T-helper 1 cell treated with Interleukin-12 subunit alpha and Interleukin-12 subunit beta and Interleukin-4 antibody, amounts not matched to agents 30 μg/mL and 1 μg/mL, for 36 hours (primary cell): ENCODE measurements around the gene S100B.

ENCODE experiments used
- H3K27ac Mint-ChIP-seq: one replicate; pipeline ENCODE4 v1.8.0; 2021; ENCODE audit warnings: mild to moderate bottlenecking, mixed read lengths
- H3K27me3 Mint-ChIP-seq: one replicate; pipeline ENCODE4 v1.8.0; 2021; ENCODE audit warnings: low read depth, mixed read lengths
- H3K36me3 Mint-ChIP-seq: one replicate; pipeline ENCODE4 v1.8.0; 2021; ENCODE audit warnings: low read depth, mixed read lengths
- H3K4me1 Mint-ChIP-seq: one replicate; pipeline ENCODE4 v1.8.0; 2021; ENCODE audit warnings: low read depth, mixed read lengths
- H3K4me3 Mint-ChIP-seq: one replicate; pipeline ENCODE4 v1.8.0; 2021; ENCODE audit warnings: mild to moderate bottlenecking, moderate library complexity, mixed read lengths
- H3K9me3 Mint-ChIP-seq: one replicate; pipeline ENCODE4 v1.8.0; 2021; ENCODE audit warnings: mixed read lengths

Gene S100B

DNA sequence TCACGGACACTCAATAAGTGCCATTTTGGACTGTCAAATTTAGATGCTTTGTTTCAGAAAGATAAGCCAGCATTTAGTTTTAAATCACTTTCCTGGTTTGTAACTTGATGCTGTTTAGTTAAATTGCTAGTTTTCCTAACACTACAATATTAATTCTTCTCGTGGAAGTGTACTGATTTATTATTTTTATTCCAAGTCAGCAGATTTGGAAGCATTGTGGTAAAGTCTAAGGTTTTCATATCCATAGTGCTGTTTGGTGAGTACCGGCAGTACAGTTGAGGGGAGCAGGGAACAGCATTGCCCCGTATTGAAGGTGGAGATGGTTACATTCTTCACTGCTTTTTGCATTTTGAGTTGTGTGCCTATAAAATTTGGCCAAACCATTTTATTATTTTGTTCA is 36.3 kb downstream of the S100B start:
- H3K27ac Mint-ChIP-seq, result no peak overlapping the region
- peaks cover 5% of the 10 kb centered on the region for H3K4me1 Mint-ChIP-seq
- H3K9me3 Mint-ChIP-seq, result peaks cover 11% of the 10 kb centered on the region
- peaks cover 57% of the 10 kb centered on the region for H3K36me3 Mint-ChIP-seq
- H3K27me3 Mint-ChIP-seq, result no peaks in the 10 kb centered on the region
- H3K4me3 Mint-ChIP-seq, result no peak overlapping the region

DNA sequence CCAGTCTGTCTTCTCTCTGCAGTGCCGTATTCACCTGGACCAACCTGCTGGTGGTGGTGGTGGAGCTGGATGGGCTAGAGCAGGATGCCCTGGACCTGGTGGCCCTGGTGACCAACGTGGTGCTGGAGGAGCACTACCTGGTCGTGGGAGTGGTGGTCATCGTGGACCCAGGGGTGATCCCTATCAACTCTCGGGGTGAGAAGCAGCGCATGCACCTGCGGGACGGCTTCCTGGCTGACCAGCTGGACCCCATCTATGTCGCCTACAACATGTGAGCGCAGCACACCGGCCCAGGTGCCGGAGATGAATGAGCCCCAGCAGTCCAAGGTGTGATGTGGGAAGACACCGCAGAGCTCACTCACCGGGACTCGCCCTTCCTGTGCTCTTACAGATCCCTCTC is 37.5 kb downstream of the S100B start:
- Mint-ChIP-seq H3K36me3 (peaks cover 54% of the 10 kb centered on the region), H3K9me3 (peaks cover 6% of the 10 kb centered on the region), H3K27ac (no peak overlapping the region), H3K27me3 (no peaks in the 10 kb centered on the region), H3K4me1 (peaks cover 7% of the 10 kb centered on the region), H3K4me3 (no peak overlapping the region)

DNA sequence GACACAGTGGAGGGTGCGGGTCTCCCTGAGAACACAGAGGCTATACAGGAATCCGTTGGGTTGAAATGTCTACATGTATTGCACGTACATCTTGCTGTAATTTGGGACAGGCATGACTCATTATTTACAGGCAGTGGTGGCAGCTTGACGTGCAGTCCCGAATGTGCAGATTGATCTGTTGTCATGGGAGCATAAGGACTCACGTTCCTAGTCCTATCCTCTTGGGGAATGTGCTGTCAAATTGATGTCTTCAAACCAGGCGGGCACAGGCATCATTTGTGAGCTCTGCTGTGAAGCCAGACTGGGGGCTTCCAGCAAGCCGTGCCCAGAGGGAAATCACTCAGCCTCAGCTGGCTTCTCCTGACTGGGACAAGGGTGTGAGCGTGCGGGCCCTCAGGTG is 40.5 kb downstream of the S100B start:
- H3K27me3 Mint-ChIP-seq, result no peaks in the 10 kb centered on the region
- no peak overlapping the region for H3K4me3 Mint-ChIP-seq
- no peaks in the 10 kb centered on the region for H3K9me3 Mint-ChIP-seq
- no peak overlapping the region for H3K27ac Mint-ChIP-seq
- peaks cover 30% of the 10 kb centered on the region for H3K4me1 Mint-ChIP-seq
- peaks cover 52% of the 10 kb centered on the region for H3K36me3 Mint-ChIP-seq

DNA sequence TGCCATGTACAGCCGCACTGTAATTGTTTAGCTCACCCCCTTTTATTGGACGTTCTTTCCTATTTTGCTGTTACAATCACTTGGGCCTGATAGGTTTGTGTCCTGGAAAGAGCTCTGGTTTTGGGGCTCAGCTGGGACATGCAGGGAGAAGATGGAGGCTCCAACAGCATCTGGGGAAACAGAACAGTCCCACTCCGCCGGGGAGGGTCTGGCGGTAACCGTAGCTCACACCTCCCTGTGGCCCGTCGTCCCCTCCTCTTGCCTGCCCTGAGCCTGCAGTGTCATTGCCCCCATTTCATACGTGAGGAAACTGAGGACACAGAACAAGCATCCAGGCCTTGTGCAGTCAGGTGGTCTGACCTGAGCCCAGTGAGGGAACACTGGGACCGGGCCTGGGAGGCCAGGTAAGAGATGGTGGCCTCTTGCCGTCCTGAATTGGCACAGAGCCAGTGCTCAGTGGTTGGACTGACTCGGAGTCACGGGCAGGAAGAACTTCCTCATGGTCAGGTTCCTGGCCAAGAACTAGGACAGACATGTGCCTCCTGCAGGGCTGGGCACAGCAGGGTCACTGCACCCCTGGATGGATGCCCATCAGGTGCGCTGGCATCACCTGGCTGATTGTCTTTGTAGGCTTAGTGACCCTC is 41.8 kb downstream of the S100B start:
- peaks cover 47% of the 10 kb centered on the region for H3K36me3 Mint-ChIP-seq
- peaks cover 35% of the 10 kb centered on the region for H3K4me1 Mint-ChIP-seq
- H3K27ac Mint-ChIP-seq, result no peak overlapping the region

DNA sequence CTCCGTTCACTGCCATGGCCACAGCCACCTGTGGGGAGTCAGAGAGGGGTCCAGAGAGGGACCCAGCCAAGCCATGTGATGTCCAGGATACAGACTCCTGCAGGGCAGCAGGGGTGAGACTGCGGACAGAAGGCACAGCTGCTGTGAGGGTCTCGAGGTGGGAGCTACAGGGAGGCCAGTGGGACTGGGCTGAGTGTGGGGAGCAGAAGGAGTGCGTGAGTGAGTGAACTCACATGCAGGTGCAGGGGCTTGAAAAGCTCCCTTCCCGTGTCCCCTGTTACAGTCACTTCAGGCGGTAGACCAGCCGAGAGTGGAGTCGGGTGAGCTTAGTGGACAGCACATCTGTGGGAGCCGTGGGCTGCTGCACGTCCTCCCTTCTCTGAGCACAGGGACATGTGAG is 42.4 kb downstream of the S100B start:
- Mint-ChIP-seq H3K27me3 (no peaks in the 10 kb centered on the region), H3K36me3 (peaks cover 42% of the 10 kb centered on the region), H3K4me3 (no peak overlapping the region), H3K9me3 (no peaks in the 10 kb centered on the region), H3K4me1 (peaks cover 31% of the 10 kb centered on the region), H3K27ac (peak overlapping the region; percentile 26)

More for the DNA sequence above, 41.8 kb downstream of the S100B start:
- Mint-ChIP-seq H3K27me3 (no peaks in the 10 kb centered on the region), H3K4me3 (no peak overlapping the region), H3K9me3 (no peaks in the 10 kb centered on the region)

DNA sequence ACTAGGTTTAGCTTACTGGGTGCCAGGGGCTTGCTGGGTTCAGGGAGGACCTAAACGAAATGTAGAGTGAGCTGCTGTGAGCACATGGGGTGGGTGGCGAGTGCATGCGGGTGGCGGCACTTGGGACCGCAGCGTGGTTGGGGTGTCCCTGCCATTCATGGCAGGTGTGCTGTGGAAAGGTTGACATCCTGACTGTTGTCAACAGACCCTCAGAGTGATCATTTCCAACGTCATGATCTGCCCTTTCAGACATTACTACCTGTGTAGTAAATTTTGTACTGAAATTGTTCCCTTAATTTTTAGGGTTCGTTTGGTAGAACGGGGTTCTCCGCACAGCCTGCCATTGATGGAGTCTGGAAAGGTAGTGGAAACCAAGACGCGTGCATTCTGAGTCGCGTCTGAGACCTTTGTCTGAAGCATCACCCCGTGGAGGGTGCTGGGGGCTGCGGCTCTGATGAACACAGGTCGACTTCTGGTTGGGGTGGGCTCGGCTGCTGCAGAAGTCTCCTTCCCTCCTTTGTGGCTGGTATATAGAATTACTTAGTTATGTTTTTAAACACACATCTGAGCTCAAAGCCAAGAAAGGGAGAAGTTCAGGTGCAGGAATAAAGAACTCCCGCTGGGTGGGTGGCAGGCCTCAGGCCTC is 43.3 kb downstream of the S100B start:
- Mint-ChIP-seq H3K27me3 (no peaks in the 10 kb centered on the region), H3K4me3 (no peak overlapping the region), H3K36me3 (peaks cover 37% of the 10 kb centered on the region), H3K9me3 (no peaks in the 10 kb centered on the region), H3K27ac (peak overlapping the region; percentile 59), H3K4me1 (peaks cover 31% of the 10 kb centered on the region)

DNA sequence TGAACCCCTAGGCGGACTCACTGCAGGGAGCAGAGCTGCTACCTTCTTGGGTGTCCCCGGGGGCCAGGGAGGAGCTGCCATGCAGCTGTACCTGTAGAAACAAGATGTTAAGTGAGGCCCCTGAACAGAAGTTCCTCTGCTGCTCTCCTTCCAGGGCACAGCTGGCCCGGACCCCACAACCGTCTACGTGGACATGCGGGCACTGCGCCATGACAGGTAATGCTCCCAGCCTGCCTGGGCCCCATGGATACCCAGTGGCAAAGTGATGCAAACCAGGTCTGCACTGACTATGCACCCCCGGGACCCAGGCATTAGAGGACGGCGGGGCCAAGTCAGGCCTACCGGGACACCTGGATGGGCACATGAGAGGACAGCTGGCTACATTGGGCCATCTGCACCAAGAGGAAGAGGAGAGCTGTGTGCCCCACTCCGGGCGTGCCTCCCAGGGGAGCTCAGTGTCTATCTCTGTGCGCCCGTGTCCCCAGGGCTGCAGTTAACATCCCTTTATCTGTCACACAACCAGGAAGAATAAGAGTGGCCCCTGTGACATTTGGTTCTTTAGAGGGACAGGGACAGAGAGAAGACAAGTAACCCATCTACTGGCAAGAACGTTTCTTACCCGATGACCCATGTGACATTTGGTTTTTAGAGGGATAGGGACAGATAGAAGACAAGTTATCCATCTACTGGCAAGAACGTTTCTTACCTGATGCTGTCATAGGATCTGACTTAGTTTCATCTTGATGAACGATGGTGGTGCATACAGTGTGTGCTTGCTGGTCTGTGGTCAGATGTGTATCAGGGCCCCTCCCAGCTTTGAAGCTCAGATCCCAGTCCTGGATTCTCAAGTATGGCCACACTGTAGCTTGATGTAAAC is 44.1 kb downstream of the S100B start:
- Mint-ChIP-seq H3K4me3 (peak overlapping the region; percentile 79), H3K36me3 (peaks cover 36% of the 10 kb centered on the region), H3K4me1 (peaks cover 31% of the 10 kb centered on the region), H3K27ac (peak overlapping the region; percentile 96), H3K27me3 (no peaks in the 10 kb centered on the region), H3K9me3 (no peaks in the 10 kb centered on the region)

DNA sequence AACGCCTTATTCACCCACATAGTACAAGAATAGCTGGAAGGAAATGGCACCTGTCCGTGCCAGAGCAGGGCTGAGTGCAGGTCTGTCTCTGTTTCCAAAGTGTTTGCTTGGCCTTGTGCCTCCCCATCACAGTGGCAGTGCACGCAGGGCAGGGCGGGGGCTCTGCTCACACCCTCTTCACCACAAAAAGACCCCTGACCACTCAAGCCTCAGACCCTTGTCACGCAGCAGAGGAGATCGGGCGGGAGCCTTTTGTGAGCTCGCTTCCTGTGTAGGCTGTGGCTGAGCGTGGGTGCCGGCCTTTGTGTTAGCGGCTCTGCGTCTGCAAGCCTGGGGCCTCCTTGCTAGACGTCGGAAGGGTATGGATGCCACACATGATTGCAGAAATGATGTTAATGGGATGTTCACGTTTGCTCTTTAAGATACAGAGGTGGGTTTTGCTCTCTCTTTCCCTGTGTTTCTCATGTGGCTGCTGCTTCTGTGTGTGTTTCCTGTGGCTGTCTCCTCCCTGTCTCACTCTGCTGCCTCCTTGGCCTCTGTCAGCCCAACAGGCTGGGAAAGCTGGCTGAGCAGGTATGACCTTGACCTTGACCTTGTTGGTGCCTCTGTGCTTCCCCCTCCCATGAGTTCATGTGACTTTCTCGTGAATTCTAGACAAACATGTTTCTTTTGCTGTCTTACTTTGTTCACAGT is 45.4 kb downstream of the S100B start:
- Mint-ChIP-seq H3K4me1 (peaks cover 31% of the 10 kb centered on the region), H3K9me3 (no peaks in the 10 kb centered on the region), H3K36me3 (peaks cover 30% of the 10 kb centered on the region), H3K27me3 (no peaks in the 10 kb centered on the region), H3K27ac (peak overlapping the region; percentile 96), H3K4me3 (peak overlapping the region; percentile 79)

DNA sequence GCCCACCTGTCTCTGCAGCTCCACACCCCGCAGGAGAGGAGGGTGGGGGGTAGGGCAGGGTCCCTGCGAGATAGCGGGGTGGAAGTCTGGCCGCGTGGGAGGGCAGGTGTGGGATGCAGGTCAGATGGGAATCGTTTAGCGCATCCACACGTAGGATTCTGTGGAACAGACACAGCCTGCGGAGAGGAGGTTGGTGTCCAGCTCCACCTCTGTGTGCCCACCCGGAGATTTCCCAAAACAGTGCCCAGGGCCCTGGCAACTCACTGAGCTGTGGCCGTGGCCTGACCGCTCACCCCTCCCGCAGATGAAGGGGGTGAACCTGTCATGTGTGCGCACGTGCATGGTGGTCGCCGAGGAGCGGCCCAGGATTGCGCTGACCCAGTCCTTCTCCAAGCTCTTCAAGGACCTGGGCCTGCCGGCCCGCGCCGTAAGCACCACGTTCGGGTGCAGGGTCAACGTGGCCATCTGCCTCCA is 46.9 kb downstream of the S100B start:
- H3K27ac Mint-ChIP-seq, result no peak overlapping the region
- peaks cover 32% of the 10 kb centered on the region for H3K36me3 Mint-ChIP-seq
- H3K4me1 Mint-ChIP-seq, result peaks cover 35% of the 10 kb centered on the region
- H3K27me3 Mint-ChIP-seq, result no peaks in the 10 kb centered on the region
- no peak overlapping the region for H3K4me3 Mint-ChIP-seq
- no peaks in the 10 kb centered on the region for H3K9me3 Mint-ChIP-seq

DNA sequence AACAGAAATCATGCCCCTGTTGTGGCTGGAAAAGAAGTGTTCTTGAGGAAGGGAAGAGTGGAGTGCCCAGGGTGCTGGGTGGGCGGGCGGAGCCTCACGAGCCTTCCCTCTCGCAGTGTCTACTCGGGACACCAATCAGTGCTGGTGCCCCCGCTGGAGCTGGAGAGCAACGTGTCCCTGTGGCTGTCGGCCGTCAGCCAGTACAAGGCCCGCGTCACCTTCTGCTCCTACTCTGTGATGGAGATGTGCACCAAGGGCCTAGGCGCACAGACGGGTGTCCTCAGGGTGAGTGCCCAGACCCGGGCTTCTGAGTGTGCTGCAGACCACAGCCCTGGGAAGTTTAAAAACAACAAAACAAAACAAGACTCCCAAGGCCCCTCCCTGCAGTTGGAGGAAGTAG is 47.4 kb downstream of the S100B start:
- Mint-ChIP-seq H3K27ac (no peak overlapping the region), H3K9me3 (no peaks in the 10 kb centered on the region), H3K4me3 (no peak overlapping the region), H3K36me3 (peaks cover 30% of the 10 kb centered on the region), H3K4me1 (peaks cover 38% of the 10 kb centered on the region), H3K27me3 (no peaks in the 10 kb centered on the region)

DNA sequence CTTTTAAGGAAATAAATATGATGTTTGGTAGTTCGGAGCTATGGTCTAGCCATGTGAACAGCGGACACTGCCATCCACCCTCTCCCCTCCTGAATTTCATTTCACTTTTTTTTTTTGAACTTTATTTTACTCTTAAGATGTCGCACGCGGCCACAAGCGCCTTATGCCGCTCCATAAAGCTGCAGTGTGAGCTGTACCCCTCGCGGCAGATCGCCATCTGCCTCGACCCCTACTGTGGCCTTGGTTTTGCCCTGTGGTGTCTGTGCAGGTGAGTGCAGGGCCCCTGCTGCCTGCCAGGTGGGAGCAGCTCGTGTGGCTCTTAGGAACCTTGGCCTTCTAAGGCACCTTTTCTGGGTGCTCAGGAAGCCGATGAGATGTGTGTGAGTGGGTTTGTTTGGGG is 48.1 kb downstream of the S100B start:
- Mint-ChIP-seq H3K27ac (no peak overlapping the region), H3K36me3 (peaks cover 28% of the 10 kb centered on the region), H3K9me3 (no peaks in the 10 kb centered on the region), H3K27me3 (no peaks in the 10 kb centered on the region), H3K4me1 (peaks cover 38% of the 10 kb centered on the region), H3K4me3 (no peak overlapping the region)

DNA sequence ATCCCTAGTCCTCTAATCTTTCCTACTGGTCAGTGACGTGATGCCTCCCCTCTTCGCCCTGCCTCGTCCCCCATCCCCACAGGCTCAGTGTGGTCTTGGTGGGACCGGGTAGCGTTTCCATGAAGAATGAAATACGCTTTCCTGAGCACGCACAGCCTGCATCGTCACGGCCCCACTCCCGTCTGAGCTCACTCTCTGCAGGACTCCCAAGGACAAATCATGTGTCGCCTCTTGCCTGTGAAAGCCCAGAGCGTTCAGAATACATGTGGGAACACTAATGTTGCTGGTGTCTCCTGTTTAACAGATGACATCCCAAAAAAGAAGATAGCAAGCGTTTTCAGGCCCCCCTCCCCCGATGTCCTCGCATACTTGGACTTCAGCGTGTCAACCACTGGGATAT is 49.2 kb downstream of the S100B start:
- peak overlapping the region; percentile 34 for H3K27ac Mint-ChIP-seq
- H3K4me1 Mint-ChIP-seq, result peaks cover 40% of the 10 kb centered on the region
- H3K4me3 Mint-ChIP-seq, result no peak overlapping the region
- peaks cover 22% of the 10 kb centered on the region for H3K36me3 Mint-ChIP-seq
- no peaks in the 10 kb centered on the region for H3K9me3 Mint-ChIP-seq
- H3K27me3 Mint-ChIP-seq, result no peaks in the 10 kb centered on the region

DNA sequence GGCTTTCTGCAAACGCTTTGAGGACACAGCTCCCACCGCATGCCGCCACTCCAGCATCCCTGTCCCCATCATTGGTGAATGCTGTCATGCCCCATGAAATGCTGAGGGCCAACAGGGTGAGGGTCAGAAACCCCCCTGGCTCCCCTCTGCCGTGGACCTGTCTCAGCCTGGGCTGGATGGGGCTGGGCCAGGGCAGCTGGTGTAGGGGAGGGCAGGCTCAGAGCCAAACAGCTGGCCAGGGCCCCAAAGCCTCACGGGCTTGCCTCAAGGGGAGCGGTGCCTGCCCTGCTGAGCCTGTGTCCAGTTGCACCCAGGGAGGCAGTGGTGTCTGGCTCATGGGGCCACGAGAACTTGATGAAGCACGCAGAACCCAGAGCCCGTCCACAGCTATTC is 49.7 kb downstream of the S100B start:
- Mint-ChIP-seq H3K4me1 (peaks cover 42% of the 10 kb centered on the region), H3K27me3 (no peaks in the 10 kb centered on the region), H3K9me3 (no peaks in the 10 kb centered on the region), H3K27ac (no peak overlapping the region), H3K36me3 (peaks cover 25% of the 10 kb centered on the region), H3K4me3 (no peak overlapping the region)

DNA sequence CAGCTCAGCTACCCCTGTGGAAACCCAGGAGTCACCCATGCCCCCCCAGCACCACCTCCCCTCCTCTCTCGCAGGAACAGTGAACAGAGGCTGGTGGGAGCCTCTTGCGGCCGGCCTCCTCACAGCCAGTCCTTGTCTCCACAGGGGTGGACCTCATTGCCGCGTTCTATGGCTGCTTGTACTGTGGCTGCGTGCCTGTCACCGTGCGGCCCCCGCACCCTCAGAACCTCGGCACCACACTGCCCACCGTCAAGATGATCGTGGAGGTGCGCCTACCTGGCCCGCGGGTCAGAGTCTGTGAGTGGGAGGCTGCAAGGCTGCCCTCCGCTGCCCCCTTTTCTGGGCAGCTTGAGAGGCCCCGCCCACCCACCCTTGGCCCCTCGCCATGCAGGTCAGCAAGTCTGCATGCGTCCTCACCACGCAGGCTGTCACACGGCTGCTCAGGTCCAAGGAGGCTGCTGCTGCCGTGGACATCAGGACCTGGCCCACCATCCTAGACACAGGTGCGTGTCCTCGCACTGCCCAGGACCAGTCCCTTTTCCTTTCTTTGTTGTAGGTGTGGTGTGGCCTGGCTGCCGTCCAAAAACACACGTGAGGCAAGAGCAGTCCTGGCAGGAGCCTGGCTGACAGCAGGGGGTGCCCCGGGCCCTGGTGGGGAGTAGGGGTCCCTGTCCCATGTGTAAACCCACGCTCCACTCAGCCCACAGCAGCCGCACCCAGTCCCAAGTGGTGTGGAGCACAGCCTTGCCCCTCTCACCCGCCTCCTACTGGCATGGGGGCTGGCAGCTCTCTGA is 50.3 kb downstream of the S100B start:
- Mint-ChIP-seq H3K4me1 (peaks cover 38% of the 10 kb centered on the region), H3K27ac (no peak overlapping the region), H3K36me3 (peaks cover 21% of the 10 kb centered on the region)

More for the DNA sequence above, 50.3 kb downstream of the S100B start:
- Mint-ChIP-seq H3K4me3 (no peak overlapping the region), H3K27me3 (no peaks in the 10 kb centered on the region), H3K9me3 (no peaks in the 10 kb centered on the region)
